ENCODE data around the gene CORO2A.
"Not testable (repeated sequence)": the region's sequence is repeated elsewhere in the genome, so short reads cannot be mapped to it uniquely, and the experiment has no call there.

Gene CORO2A

GRCh38 chr9:98094851-98095250, 97.6 kb downstream of the CORO2A start:
- H3K27me3 Mint-ChIP-seq, result no peaks in the 10 kb centered on the region
- H3K4me3 Mint-ChIP-seq, result no peak overlapping the region
- no peaks in the 10 kb centered on the region for H3K9me3 Mint-ChIP-seq
- peaks cover 36% of the 10 kb centered on the region for H3K36me3 Mint-ChIP-seq (ENCODE audit: insufficient read depth)
- peaks cover 29 to 54% of the 10 kb centered on the region in 2 donors for H3K4me1 Mint-ChIP-seq (ENCODE audit: low read depth in 2 of 2)
- H3K27ac Mint-ChIP-seq, result peak overlapping the region; percentile 60 to 84
- DNase-seq, result no peak
- ATAC-seq (replicated peaks), result no peak

GRCh38 chr9:98094316-98094715, 98.1 kb downstream of the CORO2A start:
- no peak overlapping the region for H3K4me3 Mint-ChIP-seq
- no peaks in the 10 kb centered on the region for H3K9me3 Mint-ChIP-seq
- H3K27ac Mint-ChIP-seq, result peak overlapping the region; percentile 60 to 84
- H3K4me1 Mint-ChIP-seq (ENCODE audit: low read depth in 2 of 2), result peaks cover 26 to 56% of the 10 kb centered on the region in 2 donors
- H3K36me3 Mint-ChIP-seq (ENCODE audit: insufficient read depth), result peaks cover 33% of the 10 kb centered on the region
- ATAC-seq (replicated peaks) (no peak), DNase-seq (no peak)
- no peaks in the 10 kb centered on the region for H3K27me3 Mint-ChIP-seq

DNA sequence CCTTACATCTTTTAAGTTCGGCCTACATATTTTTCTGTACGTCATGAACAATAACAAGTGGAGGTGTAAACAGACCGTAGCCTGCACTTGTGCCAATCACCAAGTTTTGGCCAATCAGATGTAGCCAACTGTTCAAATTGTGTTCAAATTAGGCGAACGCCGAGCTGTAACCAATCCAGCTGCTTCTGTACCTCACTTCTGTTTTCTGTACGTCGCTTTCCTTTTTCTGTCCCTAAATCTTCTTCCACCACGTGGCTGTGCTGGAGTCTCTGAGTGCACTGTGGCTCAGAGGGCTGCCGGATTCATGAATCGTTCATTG, 99.9 kb downstream of the CORO2A start:
- Mint-ChIP-seq H3K36me3 (ENCODE audit: insufficient read depth) (peaks cover 26% of the 10 kb centered on the region), H3K4me3 (no peak overlapping the region), H3K27ac (peak overlapping the region in 1 of 2 donors; percentile 84), H3K27me3 (no peaks in the 10 kb centered on the region), H3K4me1 (ENCODE audit: low read depth in 2 of 2) (peaks cover 24 to 49% of the 10 kb centered on the region in 2 donors), H3K9me3 (no peaks in the 10 kb centered on the region)
- no peak for DNase-seq
- ATAC-seq (replicated peaks), result no peak

DNA sequence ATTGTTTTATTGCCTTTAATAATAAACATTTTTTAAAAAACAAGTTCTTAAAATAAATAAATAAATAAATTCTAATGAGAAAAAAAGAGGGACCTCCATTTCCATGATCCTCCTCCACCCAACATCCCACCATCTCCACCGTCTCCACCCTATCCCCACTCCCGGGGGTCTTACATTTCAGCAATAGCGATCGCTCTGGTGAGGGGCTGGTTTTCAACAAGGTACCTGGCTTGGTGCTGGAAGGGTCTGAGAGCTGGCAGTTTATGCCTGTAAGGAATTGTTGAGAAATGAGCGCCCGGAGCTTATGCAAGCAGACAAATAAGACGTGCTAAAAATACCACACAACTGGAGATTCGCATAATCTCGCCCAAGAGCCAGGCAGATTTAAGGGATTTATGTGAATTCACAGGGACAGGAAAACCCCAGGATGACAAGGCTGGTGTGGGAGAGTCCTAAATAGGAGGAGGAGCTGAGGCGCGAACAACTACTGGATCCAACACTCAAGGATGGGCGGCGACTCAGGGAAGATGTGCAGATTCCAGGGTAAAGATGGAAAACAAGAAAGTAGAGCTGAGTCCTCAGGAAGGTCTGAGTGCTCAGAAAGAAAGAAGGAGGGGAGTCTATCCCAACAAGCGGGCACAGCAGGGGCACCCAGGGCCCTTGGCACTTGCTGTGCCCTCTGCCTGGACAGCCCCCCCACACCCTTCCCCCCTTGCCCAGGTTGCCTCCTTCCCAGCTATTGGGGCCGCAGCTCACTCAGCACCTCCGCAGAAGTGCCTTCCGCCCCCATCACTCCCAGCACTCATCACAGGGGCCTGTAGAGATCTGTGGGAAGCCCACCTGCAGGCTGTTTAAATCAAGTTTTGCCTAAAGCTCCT, 100.5 kb downstream of the CORO2A start:
- Mint-ChIP-seq H3K36me3 (ENCODE audit: insufficient read depth) (peaks cover 29% of the 10 kb centered on the region), H3K27me3 (no peaks in the 10 kb centered on the region), H3K4me3 (no peak overlapping the region), H3K4me1 (ENCODE audit: low read depth in 2 of 2) (peaks cover 20 to 44% of the 10 kb centered on the region in 2 donors), H3K27ac (no peak overlapping the region), H3K9me3 (no peaks in the 10 kb centered on the region)
- DNase-seq, result no peak
- ATAC-seq (replicated peaks), result no peak

GRCh38 chr9:98090674-98091073, 101.8 kb downstream of the CORO2A start:
- peaks cover 27 to 46% of the 10 kb centered on the region in 2 donors for H3K4me1 Mint-ChIP-seq (ENCODE audit: low read depth in 2 of 2)
- H3K9me3 Mint-ChIP-seq; H3K27me3 Mint-ChIP-seq; H3K4me3 Mint-ChIP-seq; DNase-seq; ATAC-seq (replicated peaks): not testable (repeated sequence)
- H3K36me3 Mint-ChIP-seq (ENCODE audit: insufficient read depth), result peaks cover 36% of the 10 kb centered on the region
- H3K27ac Mint-ChIP-seq, result peak overlapping the region in 1 of 2 donors; percentile 82

DNA sequence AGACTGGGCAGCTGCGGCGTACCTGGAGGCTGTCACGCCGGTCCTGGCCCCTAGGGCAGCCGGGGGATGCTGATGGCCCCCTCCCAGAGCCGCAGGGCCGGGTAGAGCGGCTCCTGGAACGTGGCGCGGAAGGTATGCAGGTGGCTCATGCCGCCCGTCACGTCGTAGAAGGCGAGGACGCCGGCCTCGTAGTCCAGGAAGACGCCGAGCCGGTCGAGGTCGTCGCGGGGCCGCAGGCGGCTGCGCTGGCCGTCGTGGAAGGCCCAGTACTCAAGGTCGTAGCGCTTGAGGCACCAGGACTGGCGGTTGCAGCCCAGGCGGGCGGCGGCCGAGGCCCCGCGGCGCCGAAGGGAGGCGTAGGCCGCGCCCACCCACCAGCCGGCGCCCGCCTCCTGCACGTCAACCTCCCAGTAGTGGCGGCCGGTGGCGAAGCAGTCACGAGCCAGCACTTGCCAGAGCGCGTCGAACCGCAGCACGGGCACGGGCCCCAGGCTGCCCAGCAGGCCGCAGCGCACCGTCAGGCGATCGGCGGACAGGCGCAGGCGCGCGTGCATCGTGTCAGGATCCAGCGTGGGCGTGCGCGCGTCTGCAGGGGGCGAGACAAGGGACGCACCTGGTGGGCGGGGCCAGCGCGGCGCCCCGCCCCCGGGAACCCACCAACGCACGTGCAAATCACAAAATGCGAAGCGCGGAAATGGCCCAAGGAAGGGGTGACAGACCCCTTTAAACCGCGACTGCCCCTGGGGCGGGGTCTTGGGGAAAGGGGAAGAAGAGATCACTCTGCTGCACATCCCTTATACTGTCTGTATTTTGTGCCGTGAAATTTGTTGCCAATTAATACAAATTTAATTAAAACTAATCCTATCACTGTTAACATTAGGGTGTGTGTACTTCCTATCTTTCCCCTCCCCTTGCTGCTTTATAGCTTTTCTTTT, 104.8 kb downstream of the CORO2A start:
- no peaks in the 10 kb centered on the region for H3K9me3 Mint-ChIP-seq
- peak overlapping the region in 1 of 2 donors; percentile 85 for H3K27ac Mint-ChIP-seq
- H3K4me1 Mint-ChIP-seq (ENCODE audit: low read depth in 2 of 2), result peaks cover 19 to 30% of the 10 kb centered on the region in 2 donors
- H3K36me3 Mint-ChIP-seq (ENCODE audit: insufficient read depth), result peaks cover 45% of the 10 kb centered on the region
- DNase-seq, result peak in 2 of 3 experiments; percentile 43 to 51
- peak overlapping the region in 1 of 2 donors; percentile 73 for H3K4me3 Mint-ChIP-seq
- ATAC-seq (replicated peaks), result peak; percentile 92
- H3K27me3 Mint-ChIP-seq, result no peaks in the 10 kb centered on the region

GRCh38 chr9:98086461-98086860, 106.0 kb downstream of the CORO2A start:
- peak overlapping the region in 1 of 2 donors; percentile 73 for H3K4me3 Mint-ChIP-seq
- peaks cover 51% of the 10 kb centered on the region for H3K36me3 Mint-ChIP-seq (ENCODE audit: insufficient read depth)

GRCh38 chr9:98085944-98086343, 106.5 kb downstream of the CORO2A start:
- no peaks in the 10 kb centered on the region for H3K9me3 Mint-ChIP-seq
- peaks cover 23 to 25% of the 10 kb centered on the region in 2 donors for H3K4me1 Mint-ChIP-seq (ENCODE audit: low read depth in 2 of 2)
- peak overlapping the region in 1 of 2 donors; percentile 73 for H3K4me3 Mint-ChIP-seq
- no peaks in the 10 kb centered on the region for H3K27me3 Mint-ChIP-seq
- ATAC-seq (replicated peaks), result no peak
- H3K27ac Mint-ChIP-seq, result peak overlapping the region; percentile 74 to 80
- DNase-seq, result no peak
- H3K36me3 Mint-ChIP-seq (ENCODE audit: insufficient read depth), result peaks cover 50% of the 10 kb centered on the region

More at GRCh38 chr9:98086461-98086860, 106.0 kb downstream of the CORO2A start:
- DNase-seq, result no peak
- Mint-ChIP-seq H3K27ac (peak overlapping the region; percentile 74 to 80), H3K27me3 (no peaks in the 10 kb centered on the region), H3K4me1 (ENCODE audit: low read depth in 2 of 2) (peaks cover 23 to 24% of the 10 kb centered on the region in 2 donors), H3K9me3 (no peaks in the 10 kb centered on the region)
- ATAC-seq (replicated peaks), result no peak

GRCh38 chr9:98085058-98085457, 107.4 kb downstream of the CORO2A start:
- no peak for ATAC-seq (replicated peaks)
- Mint-ChIP-seq H3K27me3 (no peaks in the 10 kb centered on the region), H3K9me3 (no peaks in the 10 kb centered on the region), H3K4me3 (no peak overlapping the region), H3K36me3 (ENCODE audit: insufficient read depth) (peaks cover 46% of the 10 kb centered on the region), H3K27ac (no peak overlapping the region), H3K4me1 (ENCODE audit: low read depth in 2 of 2) (peaks cover 18 to 25% of the 10 kb centered on the region in 2 donors)
- DNase-seq, result no peak

- H3K27ac Mint-ChIP-seq, result peak overlapping the region in 1 of 2 donors; percentile 18
- H3K9me3 Mint-ChIP-seq, result no peaks in the 10 kb centered on the region
- H3K4me3 Mint-ChIP-seq, result no peak overlapping the region
- ATAC-seq (replicated peaks) (no peak), DNase-seq (no peak)
- no peaks in the 10 kb centered on the region for H3K27me3 Mint-ChIP-seq
- peaks cover 11 to 25% of the 10 kb centered on the region in 2 donors for H3K4me1 Mint-ChIP-seq (ENCODE audit: low read depth in 2 of 2)
- H3K36me3 Mint-ChIP-seq (ENCODE audit: insufficient read depth), result peaks cover 51% of the 10 kb centered on the region
These were observed 108.0 kb downstream of the CORO2A start for GRCh38 chr9:98084396-98084795.

GRCh38 chr9:98083566-98084183, 108.8 kb downstream of the CORO2A start:
- H3K9me3 Mint-ChIP-seq, result no peaks in the 10 kb centered on the region
- H3K27me3 Mint-ChIP-seq, result no peaks in the 10 kb centered on the region
- no peak overlapping the region for H3K4me3 Mint-ChIP-seq
- peak overlapping the region; percentile 0 to 18 for H3K27ac Mint-ChIP-seq
- H3K4me1 Mint-ChIP-seq (ENCODE audit: low read depth in 2 of 2), result peaks cover 9 to 27% of the 10 kb centered on the region in 2 donors
- ATAC-seq (replicated peaks) (no peak), DNase-seq (no peak)
- peaks cover 58% of the 10 kb centered on the region for H3K36me3 Mint-ChIP-seq (ENCODE audit: insufficient read depth)

DNA sequence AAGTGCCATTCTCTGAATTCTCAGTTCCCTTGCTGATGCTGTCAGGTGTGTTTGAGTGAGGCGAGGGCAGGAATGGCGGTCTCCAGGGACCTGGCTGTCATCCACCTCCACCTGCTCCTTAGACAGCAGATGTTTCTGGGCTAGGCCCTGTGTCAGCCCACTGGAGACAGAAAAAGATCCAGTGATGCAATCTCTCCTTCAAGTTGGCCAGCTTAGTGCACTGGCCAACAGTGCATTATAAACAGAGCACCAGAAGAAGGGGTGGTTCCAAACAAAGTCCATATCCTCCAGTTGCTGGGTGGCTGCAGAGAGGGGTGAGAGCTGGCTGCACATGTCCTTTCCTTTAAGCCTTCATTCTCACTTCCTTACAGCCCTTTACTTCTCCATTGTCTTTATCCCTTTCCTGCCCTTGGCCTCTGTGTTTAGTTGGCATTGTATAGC, 109.4 kb downstream of the CORO2A start:
- no peak overlapping the region for H3K4me3 Mint-ChIP-seq
- no peak for DNase-seq
- H3K27ac Mint-ChIP-seq, result peak overlapping the region; percentile 0 to 18
- peaks cover 57% of the 10 kb centered on the region for H3K36me3 Mint-ChIP-seq (ENCODE audit: insufficient read depth)
- no peak for ATAC-seq (replicated peaks)
- H3K27me3 Mint-ChIP-seq, result no peaks in the 10 kb centered on the region
- peaks cover 9 to 28% of the 10 kb centered on the region in 2 donors for H3K4me1 Mint-ChIP-seq (ENCODE audit: low read depth in 2 of 2)
- no peaks in the 10 kb centered on the region for H3K9me3 Mint-ChIP-seq

All from effector memory CD8-positive, alpha-beta T cell (primary cell).